Ascending aorta (tissue), 2 donors: ENCODE data around the gene PTGDS. TPM values are rescaled to one million over a fixed set of nuclear protein-coding genes. Genes with fewer than 3 reads are reported as not detected.

Experiments
- DNase-seq, 2 donors: peaks; one replicate each; pipeline ENCODE4 v3.0.0-alpha.2; 2019; ENCODE audit warnings: low spot score in 2 of 2
- H3K27ac ChIP-seq, 2 donors: fragments of 200-600 bp; sonication (generic); one replicate each; pipeline ENCODE4 v1.5.1; 2016 to 2017; ENCODE audit warnings: mild to moderate bottlenecking in 1 of 2
- H3K27me3 ChIP-seq: fragments of 200-600 bp; sonication (generic); one replicate; pipeline ENCODE4 v1.5.1; 2017
- H3K36me3 ChIP-seq, 2 donors: fragments of 200-600 bp; sonication (generic); one replicate each; pipeline ENCODE4 v1.5.1; 2016
- H3K4me1 ChIP-seq, 2 donors: fragments of 200-600 bp; sonication (generic); one replicate each; pipeline ENCODE4 v1.5.1; 2016 to 2017; ENCODE audit warnings: mild to moderate bottlenecking in 1 of 2
- H3K4me3 ChIP-seq, 2 donors: fragments of 200-600 bp; sonication (generic); one replicate each; pipeline ENCODE4 v1.5.1; 2016 to 2017; ENCODE audit warnings: mild to moderate bottlenecking in 1 of 2
- H3K9me3 ChIP-seq, 2 donors: fragments of 200-600 bp; sonication (generic); one replicate each; pipeline ENCODE4 v1.5.1; 2016
- intact Hi-C: fragments of 100-400 bp; cut with DNase I; formaldehyde crosslinking; loops from one replicate; pipeline ENCODE4 v1.15.1; 2023
- total RNA-seq: library from RNA; depleted of rRNA; stranded (reverse); fragments of >200 nt; gene quantifications from one replicate; pipeline ENCODE4 v1.1.0, GENCODE V29; 2016
- TF ChIP-seq, protein P1 (sequence below), 3 experiments: fragments of 200-600 bp in 2 of 3; fragments of 450-650 bp in 1 of 3; sonication (generic) in 2 of 3; IDR thresholded peaks; one replicate each; pipeline ENCODE4 v1.5.1; 2016 to 2019; ENCODE audit warnings: antibody characterized with exemption in 3 of 3, mild to moderate bottlenecking in 1 of 3, moderate library complexity in 1 of 3

The PTGDS gene
- 68.3 TPM for total RNA-seq

GRCh38 chr9:136977223-136977622, at the start of gene PTGDS:
Gene PTGDS, plus strand, starts transcription at chr9:136977504. Its CDS starts 75 bp downstream, at chr9:136977579.
- Histone ChIP-seq H3K27ac (no peak within 1 kb of the TSS), H3K4me3 (peak within 1 kb of the TSS; percentile 46 to 73), H3K4me1 (peaks cover 7 to 8% of the 10 kb centered on the region in 2 donors), H3K9me3 (no peaks in the 10 kb centered on the region), H3K36me3 (no peaks in the 10 kb centered on the region), H3K27me3 (no peaks in the 10 kb centered on the region)
- intact Hi-C loops, result no loop called here
- TF ChIP-seq, protein P1, sequence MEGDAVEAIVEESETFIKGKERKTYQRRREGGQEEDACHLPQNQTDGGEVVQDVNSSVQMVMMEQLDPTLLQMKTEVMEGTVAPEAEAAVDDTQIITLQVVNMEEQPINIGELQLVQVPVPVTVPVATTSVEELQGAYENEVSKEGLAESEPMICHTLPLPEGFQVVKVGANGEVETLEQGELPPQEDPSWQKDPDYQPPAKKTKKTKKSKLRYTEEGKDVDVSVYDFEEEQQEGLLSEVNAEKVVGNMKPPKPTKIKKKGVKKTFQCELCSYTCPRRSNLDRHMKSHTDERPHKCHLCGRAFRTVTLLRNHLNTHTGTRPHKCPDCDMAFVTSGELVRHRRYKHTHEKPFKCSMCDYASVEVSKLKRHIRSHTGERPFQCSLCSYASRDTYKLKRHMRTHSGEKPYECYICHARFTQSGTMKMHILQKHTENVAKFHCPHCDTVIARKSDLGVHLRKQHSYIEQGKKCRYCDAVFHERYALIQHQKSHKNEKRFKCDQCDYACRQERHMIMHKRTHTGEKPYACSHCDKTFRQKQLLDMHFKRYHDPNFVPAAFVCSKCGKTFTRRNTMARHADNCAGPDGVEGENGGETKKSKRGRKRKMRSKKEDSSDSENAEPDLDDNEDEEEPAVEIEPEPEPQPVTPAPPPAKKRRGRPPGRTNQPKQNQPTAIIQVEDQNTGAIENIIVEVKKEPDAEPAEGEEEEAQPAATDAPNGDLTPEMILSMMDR (IDR thresholded peaks at IDR 0.05), result no peak
- no peak for DNase-seq

DNA sequence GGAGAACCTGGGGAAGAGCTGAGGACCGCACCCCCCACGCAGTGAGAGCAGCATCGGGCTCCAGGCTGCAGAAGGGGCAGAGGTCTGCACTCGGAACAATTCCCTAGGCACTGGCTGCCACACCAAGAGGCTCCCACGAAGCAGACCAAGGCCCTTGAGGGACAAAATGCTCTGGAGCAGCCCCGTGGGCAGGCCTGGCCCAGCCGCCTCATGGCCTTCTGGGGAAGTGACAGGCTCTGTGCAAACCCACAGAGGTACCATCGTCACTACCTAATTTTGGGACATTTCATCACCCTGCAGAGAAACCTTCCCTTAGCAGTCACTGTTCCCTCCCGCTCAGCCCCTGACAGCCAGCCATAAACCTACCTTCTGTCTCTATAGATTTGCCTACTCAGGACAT, 48.7 kb upstream of the PTGDS start:
- Histone ChIP-seq H3K4me3 (no peak overlapping the region), H3K27me3 (no peaks in the 10 kb centered on the region), H3K27ac (peak overlapping the region; percentile 65 to 66), H3K4me1 (peaks cover 0 to 2% of the 10 kb centered on the region in 2 donors), H3K36me3 (peaks cover 17 to 21% of the 10 kb centered on the region in 2 donors), H3K9me3 (no peaks in the 10 kb centered on the region)
- DNase-seq, result no peak
- intact Hi-C loops, result no loop called here
- TF ChIP-seq, protein P1 (IDR thresholded peaks at IDR 0.05), result peak in 1 of 3 experiments; percentile 12

- peak overlapping the region; percentile 18 to 31 for H3K27ac ChIP-seq
- H3K4me1 ChIP-seq, result peaks cover 0 to 2% of the 10 kb centered on the region in 2 donors
- no peak overlapping the region for H3K4me3 ChIP-seq
- H3K27me3 ChIP-seq, result no peaks in the 10 kb centered on the region
- no peak for DNase-seq
- intact Hi-C loops, result no loop called here
- peaks cover 10 to 11% of the 10 kb centered on the region in 2 donors for H3K36me3 ChIP-seq
- TF ChIP-seq, protein P1 (IDR thresholded peaks at IDR 0.05), result no peak
- no peaks in the 10 kb centered on the region for H3K9me3 ChIP-seq
These were observed 47.3 kb upstream of the PTGDS start for GRCh38 chr9:136930014-136930413.

- Histone ChIP-seq H3K9me3 (no peaks in the 10 kb centered on the region), H3K27me3 (no peaks in the 10 kb centered on the region), H3K27ac (no peak overlapping the region), H3K4me1 (peaks cover 0 to 2% of the 10 kb centered on the region in 2 donors), H3K36me3 (no peaks in the 10 kb centered on the region), H3K4me3 (no peak overlapping the region)
- no peak for DNase-seq
- intact Hi-C loops, result no loop called here
- TF ChIP-seq, protein P1 (IDR thresholded peaks at IDR 0.05), result no peak
These were observed 45.6 kb upstream of the PTGDS start for GRCh38 chr9:136931611-136932130.

DNA sequence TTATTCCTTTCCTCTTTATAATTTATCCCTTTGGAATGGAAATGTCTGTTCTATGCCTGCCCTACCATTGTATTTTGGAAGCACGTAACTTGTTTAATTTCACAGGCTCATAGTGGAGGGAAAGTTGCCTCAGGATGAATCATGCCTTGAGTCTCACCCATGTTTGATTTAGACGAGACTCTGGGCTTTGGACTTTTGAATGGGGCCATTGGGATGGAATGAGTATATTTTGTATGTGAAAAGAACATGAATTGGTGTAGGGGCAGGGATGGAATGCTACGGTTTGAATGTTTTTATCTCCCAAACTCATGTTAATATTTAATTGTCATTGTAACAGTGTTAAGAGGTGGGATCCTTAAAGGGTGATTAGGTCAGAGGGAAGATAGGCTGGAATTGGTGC, 43.0 kb upstream of the PTGDS start:
- intact Hi-C loops, result no loop called here
- H3K9me3 ChIP-seq, result no peaks in the 10 kb centered on the region
- H3K4me1 ChIP-seq, result no peaks in the 10 kb centered on the region
- no peaks in the 10 kb centered on the region for H3K27me3 ChIP-seq
- TF ChIP-seq, protein P1 (IDR thresholded peaks at IDR 0.05), result no peak
- H3K36me3 ChIP-seq, result peaks cover 3 to 5% of the 10 kb centered on the region in 2 donors
- H3K27ac ChIP-seq, result no peak overlapping the region
- DNase-seq, result no peak
- no peak overlapping the region for H3K4me3 ChIP-seq

DNA sequence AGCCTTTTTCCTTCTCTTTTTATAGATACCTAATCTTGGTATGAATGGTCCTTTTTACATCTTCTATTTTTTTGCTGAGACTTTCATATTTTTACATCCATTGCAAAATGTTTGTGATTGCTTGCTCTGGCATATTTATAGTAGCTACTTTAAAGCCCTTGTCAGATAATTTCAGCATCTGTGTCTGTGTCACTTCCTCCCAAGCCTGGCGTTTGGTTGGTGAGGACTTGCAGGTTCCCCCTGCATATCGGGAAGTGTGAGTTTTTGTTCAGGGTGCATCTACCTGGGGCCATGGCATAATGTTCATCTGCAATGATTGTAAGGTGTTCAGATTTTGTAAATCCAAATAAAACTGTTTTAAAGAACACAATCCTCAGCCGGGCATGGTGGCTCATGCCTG, 41.7 kb upstream of the PTGDS start:
- peaks cover 17 to 18% of the 10 kb centered on the region in 2 donors for H3K36me3 ChIP-seq
- intact Hi-C loops, result no loop called here
- no peak for DNase-seq
- H3K4me3 ChIP-seq, result no peak overlapping the region
- H3K27ac ChIP-seq, result no peak overlapping the region
- no peaks in the 10 kb centered on the region for H3K4me1 ChIP-seq
- H3K27me3 ChIP-seq, result no peaks in the 10 kb centered on the region
- no peaks in the 10 kb centered on the region for H3K9me3 ChIP-seq
- TF ChIP-seq, protein P1 (IDR thresholded peaks at IDR 0.05), result no peak
